RWPE2 (cell line): ENCODE data around the gene ZNF319.

Experiments used
- ATAC-seq: fragments of 200-7000 bp; cut with Tn5 transposase; 3 replicates; pipeline ENCODE4 v1.9.1; 2021; ENCODE audit warnings: low read depth
- DNase-seq: peaks from one replicate; pipeline ENCODE4 v3.0.0-alpha.2; 2020; ENCODE audit warnings: low spot score
- H3K27ac ChIP-seq: fragments of 450-650 bp; 2 replicates; pipeline ENCODE4 v1.5.1; 2017; ENCODE audit warnings: mild to moderate bottlenecking; ENCODE audit not compliant: poor library complexity, severe bottlenecking
- H3K27me3 ChIP-seq: fragments of 250-450 bp; sonication (Bioruptor Pico); 2 replicates; pipeline ENCODE4 v1.5.1; 2021; ENCODE audit warnings: mild to moderate bottlenecking, moderate library complexity; ENCODE audit not compliant: insufficient read depth, poor library complexity, severe bottlenecking
- H3K36me3 ChIP-seq: fragments of 250-450 bp; sonication (Bioruptor Pico); 2 replicates; pipeline ENCODE4 v1.5.1; 2020; ENCODE audit warnings: low read depth, mild to moderate bottlenecking, moderate library complexity
- H3K4me1 ChIP-seq: fragments of 250-450 bp; sonication (Bioruptor Pico); 2 replicates; pipeline ENCODE4 v1.5.1; 2021; ENCODE audit warnings: mild to moderate bottlenecking, moderate library complexity; ENCODE audit not compliant: insufficient read depth, poor library complexity, severe bottlenecking
- H3K4me3 ChIP-seq: fragments of 250-450 bp; sonication (Bioruptor Pico); 2 replicates; pipeline ENCODE4 v1.5.1; 2021; ENCODE audit warnings: mild to moderate bottlenecking, moderate library complexity; ENCODE audit not compliant: severe bottlenecking
- H3K9me3 ChIP-seq: fragments of 250-450 bp; sonication (Bioruptor Pico); 2 replicates; pipeline ENCODE4 v1.5.1; 2021; ENCODE audit warnings: mild to moderate bottlenecking, moderate library complexity; ENCODE audit not compliant: severe bottlenecking
- TF ChIP-seq, protein P1 (sequence below): fragments of 450-650 bp; IDR thresholded peaks from one replicate; pipeline ENCODE4 v1.5.1; 2017; ENCODE audit warnings: mild to moderate bottlenecking, moderate library complexity; ENCODE audit not compliant: poor library complexity, severe bottlenecking

ZNF319 gene

DNA sequence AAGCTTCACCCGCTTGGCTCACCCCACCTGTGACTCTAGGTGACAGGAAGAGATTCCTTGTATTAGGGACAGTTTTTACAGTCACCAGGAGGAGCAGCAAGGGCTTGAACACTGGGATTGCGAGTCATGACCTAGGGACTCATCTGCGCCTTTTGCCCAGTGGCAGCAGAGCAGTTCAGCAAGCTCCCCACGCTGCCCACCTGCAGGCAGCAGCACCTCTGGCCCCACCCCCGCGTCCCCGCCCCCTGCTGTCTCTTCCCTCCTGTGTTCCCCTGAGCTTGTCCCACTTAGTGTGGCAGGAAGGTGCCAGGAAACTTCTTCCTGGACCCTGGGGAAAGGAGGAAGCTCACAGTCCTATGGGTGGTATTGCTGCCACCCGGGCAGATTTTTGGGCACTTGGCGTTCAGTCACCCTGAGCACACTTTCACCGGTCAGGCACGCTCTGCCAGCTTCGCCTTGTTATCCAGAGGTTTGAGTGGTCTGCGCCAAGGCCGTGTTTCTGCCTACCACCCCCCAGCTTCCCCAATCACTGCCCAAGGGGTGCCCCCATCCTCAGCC is 33.7 kb upstream of the ZNF319 start:
- H3K4me3 ChIP-seq, result no peak overlapping the region
- no peaks in the 10 kb centered on the region for H3K9me3 ChIP-seq
- TF ChIP-seq, protein P1, sequence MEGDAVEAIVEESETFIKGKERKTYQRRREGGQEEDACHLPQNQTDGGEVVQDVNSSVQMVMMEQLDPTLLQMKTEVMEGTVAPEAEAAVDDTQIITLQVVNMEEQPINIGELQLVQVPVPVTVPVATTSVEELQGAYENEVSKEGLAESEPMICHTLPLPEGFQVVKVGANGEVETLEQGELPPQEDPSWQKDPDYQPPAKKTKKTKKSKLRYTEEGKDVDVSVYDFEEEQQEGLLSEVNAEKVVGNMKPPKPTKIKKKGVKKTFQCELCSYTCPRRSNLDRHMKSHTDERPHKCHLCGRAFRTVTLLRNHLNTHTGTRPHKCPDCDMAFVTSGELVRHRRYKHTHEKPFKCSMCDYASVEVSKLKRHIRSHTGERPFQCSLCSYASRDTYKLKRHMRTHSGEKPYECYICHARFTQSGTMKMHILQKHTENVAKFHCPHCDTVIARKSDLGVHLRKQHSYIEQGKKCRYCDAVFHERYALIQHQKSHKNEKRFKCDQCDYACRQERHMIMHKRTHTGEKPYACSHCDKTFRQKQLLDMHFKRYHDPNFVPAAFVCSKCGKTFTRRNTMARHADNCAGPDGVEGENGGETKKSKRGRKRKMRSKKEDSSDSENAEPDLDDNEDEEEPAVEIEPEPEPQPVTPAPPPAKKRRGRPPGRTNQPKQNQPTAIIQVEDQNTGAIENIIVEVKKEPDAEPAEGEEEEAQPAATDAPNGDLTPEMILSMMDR, result no peak
- H3K36me3 ChIP-seq, result no peaks in the 10 kb centered on the region
- H3K4me1 ChIP-seq, result no peaks in the 10 kb centered on the region
- no peaks in the 10 kb centered on the region for H3K27me3 ChIP-seq
- no peak for DNase-seq
- no peak for ATAC-seq
- H3K27ac ChIP-seq, result no peak overlapping the region

DNA sequence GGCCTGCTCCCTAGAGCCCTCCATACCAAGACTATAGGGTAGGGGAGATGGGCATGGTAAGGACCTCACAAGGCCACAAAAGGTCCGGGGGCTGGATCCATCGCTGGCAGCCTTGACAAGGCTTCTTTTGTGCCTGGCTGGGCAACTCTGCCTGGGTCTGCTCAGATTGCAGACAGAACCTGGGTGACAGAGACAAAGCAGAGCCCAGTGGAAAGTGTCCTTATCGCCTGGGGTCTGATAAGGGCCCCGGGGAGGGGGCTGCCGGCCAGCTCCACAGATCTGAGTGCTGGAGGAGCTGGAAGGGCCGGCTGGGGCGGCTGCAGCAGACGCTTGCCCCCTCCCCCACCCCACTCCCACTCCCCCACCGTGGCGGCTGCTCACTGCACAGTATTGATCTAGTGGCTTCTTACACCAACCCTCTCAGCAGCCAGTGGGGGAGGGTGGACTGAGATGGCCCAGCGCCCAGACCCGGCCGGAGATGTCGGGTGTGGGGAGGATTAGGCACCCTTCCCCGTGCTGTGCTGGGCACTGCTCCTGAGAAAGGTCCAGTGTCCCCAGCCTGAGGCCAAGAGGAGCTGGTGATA is 32.3 kb upstream of the ZNF319 start:
- no peak overlapping the region for H3K27ac ChIP-seq
- DNase-seq, result no peak
- no peaks in the 10 kb centered on the region for H3K4me1 ChIP-seq
- H3K27me3 ChIP-seq, result no peaks in the 10 kb centered on the region
- no peak overlapping the region for H3K4me3 ChIP-seq
- no peaks in the 10 kb centered on the region for H3K36me3 ChIP-seq
- TF ChIP-seq, protein P1, result no peak
- no peaks in the 10 kb centered on the region for H3K9me3 ChIP-seq
- ATAC-seq, result no peak

DNA sequence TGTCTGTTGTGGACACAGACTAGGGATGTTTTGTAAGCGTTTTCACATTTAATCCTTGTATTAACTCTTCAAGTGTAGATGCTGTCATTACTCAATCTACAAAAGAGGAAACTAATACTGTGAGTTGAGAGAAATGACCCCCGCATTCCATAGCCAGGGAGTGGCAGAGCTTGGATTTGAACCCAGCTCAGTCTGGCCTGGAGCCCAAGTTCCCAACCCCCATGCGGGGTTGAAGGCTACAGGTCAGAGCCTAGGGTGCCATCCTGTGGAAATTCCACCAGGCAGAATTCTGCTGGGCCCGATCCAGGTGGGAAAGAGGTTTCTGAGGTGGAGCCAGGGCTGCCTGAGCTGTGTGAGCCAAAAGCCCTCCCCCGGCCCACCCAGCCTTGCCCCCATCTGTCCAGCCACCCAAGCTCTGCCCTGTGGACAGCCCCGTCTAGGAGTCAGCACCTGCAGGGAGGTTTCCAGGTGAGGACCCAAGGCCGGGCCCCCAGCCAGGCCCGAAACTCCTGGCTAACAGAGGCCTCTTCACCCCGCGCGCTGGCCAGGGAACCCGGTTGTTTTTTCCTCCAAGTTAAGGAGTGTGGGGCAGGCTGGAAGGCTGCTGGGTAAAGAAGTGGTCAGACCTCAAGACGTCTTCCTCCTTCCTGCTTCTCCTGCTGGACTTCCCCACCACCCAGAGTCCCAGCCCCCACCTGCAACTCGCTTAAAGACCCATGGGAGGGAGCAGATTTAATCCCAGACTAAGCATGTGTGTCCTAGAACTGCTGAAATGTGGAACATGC is 30.7 kb upstream of the ZNF319 start:
- no peak for ATAC-seq
- Histone ChIP-seq H3K9me3 (no peaks in the 10 kb centered on the region), H3K27ac (no peak overlapping the region), H3K4me1 (no peaks in the 10 kb centered on the region), H3K27me3 (no peaks in the 10 kb centered on the region), H3K4me3 (no peak overlapping the region), H3K36me3 (no peaks in the 10 kb centered on the region)
- no peak for DNase-seq
- TF ChIP-seq, protein P1, result no peak

DNA sequence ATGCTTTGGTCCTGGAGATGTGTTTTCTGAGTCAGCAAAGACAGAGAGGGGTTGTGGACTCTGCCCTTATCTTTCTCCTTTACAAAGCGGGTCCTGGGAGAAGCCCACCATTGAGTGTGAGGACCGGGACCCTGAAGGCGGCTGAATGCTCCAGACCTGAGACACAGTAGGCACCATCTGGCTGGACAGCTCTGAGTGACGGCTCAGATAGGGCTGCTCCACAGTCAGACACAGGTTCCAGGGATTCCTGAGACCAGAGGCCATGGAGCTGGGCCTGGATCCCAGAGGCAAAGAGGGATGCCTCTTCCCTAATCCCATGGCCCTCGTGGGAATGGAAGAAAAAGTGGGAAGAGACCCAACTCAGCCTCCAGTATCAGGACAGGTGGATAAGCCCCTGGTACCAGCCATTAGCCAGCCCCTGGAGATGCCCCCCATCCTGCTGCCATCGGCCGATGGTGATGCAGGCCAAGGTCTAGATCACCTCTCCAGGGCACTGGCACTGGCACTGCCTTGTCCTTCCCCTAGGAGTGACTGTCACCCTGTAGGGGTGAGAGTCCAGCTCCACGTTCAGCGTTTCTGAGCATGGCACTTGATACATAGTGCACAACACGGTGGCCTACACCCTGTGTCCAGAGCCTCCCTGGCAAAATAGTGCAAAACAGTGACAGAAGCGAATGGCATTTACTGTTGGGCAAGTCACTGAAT is 29.8 kb upstream of the ZNF319 start:
- no peaks in the 10 kb centered on the region for H3K4me1 ChIP-seq
- DNase-seq, result no peak

More for the DNA sequence above, 29.8 kb upstream of the ZNF319 start:
- H3K27me3 ChIP-seq, result no peaks in the 10 kb centered on the region
- no peaks in the 10 kb centered on the region for H3K36me3 ChIP-seq
- ATAC-seq, result no peak
- TF ChIP-seq, protein P1, result no peak
- H3K27ac ChIP-seq, result no peak overlapping the region
- H3K4me3 ChIP-seq, result no peak overlapping the region
- H3K9me3 ChIP-seq, result no peaks in the 10 kb centered on the region
